Measurements from ENCODE around the gene TCF19. TPM values are rescaled to one million over a fixed set of nuclear protein-coding genes. Genes with fewer than 3 reads are reported as not detected.

The TCF19 gene
- total RNA-seq, 1 experiment from 2014 or later, result 47.5 TPM

- DNase-seq (ENCODE audit: low read depth), result no peak
Measured at GRCh38 chr6:31205638-31206037, 47.2 kb downstream of the TCF19 start.

- DNase-seq (ENCODE audit: low read depth), result no peak
Measured at GRCh38 chr6:31208506-31208905, 50.1 kb downstream of the TCF19 start.

GRCh38 chr6:31209137-31209536 lies 50.7 kb downstream of the TCF19 start:
- no peak for DNase-seq (ENCODE audit: low read depth)

GRCh38 chr6:31210123-31210522 lies 51.7 kb downstream of the TCF19 start:
- DNase-seq (ENCODE audit: low read depth), result no peak

- no peak for DNase-seq (ENCODE audit: low read depth)
Measured at GRCh38 chr6:31210741-31211532, 52.5 kb downstream of the TCF19 start.

Other genes with a start within 250 kb of the TCF19 start
- gene VARS2, start 244.4 kb upstream of the TCF19 start, total RNA-seq (2014; rRNA removed; shearing (Covaris generic)), result 18.8 and 23.5 TPM in 2 replicates
- gene SFTA2, start 226.4 kb upstream of the TCF19 start, total RNA-seq (2014; rRNA removed; shearing (Covaris generic)), result not detected in 2 replicates
- gene MUCL3, start 217.6 kb upstream of the TCF19 start, total RNA-seq (2014; rRNA removed; shearing (Covaris generic)), result not detected in 2 replicates
- not detected in 2 replicates for gene MUC21, start 174.9 kb upstream of the TCF19 start, total RNA-seq (2014; rRNA removed; shearing (Covaris generic))
- gene MUC22, start 148.1 kb upstream of the TCF19 start, total RNA-seq (2014; rRNA removed; shearing (Covaris generic)), result not detected in 2 replicates
- not detected in 2 replicates for gene C6orf15, start 46.0 kb upstream of the TCF19 start, total RNA-seq (2014; rRNA removed; shearing (Covaris generic))
- 0.23 and 1.5 TPM in 2 replicates for gene PSORS1C1, start 43.8 kb upstream of the TCF19 start, total RNA-seq (2014; rRNA removed; shearing (Covaris generic))
- not detected in 2 replicates for gene CDSN, start 38.1 kb upstream of the TCF19 start, total RNA-seq (2014; rRNA removed; shearing (Covaris generic))
- gene PSORS1C2, start 19.5 kb upstream of the TCF19 start, total RNA-seq (2014; rRNA removed; shearing (Covaris generic)), result not detected in 2 replicates
- gene CCHCR1, start 787 bp upstream of the TCF19 start, total RNA-seq (2014; rRNA removed; shearing (Covaris generic)), result 41.5 and 42.0 TPM in 2 replicates
- gene POU5F1, start 12.1 kb downstream of the TCF19 start, total RNA-seq (2014; rRNA removed; shearing (Covaris generic)), result 5.6 and 12.2 TPM in 2 replicates
- gene HLA-C, start 113.5 kb downstream of the TCF19 start, total RNA-seq (2014; rRNA removed; shearing (Covaris generic)), result 431 and 475 TPM in 2 replicates
- gene HLA-B, start 198.6 kb downstream of the TCF19 start, total RNA-seq (2014; rRNA removed; shearing (Covaris generic)), result 415 and 797 TPM in 2 replicates
- gene MICA, start 245.0 kb downstream of the TCF19 start, total RNA-seq (2014; rRNA removed; shearing (Covaris generic)), result 34.9 and 44.1 TPM in 2 replicates